K562 (cell line): ENCODE data around the gene SPATA2L. TPM values are rescaled to one million over a fixed set of nuclear protein-coding genes. Genes with fewer than 3 reads are reported as not detected.

Experiments used
- ATF1 ChIP-seq, 2 experiments: fragments of 450-650 bp in 1 of 2; IDR thresholded peaks; 2 replicates each; pipeline ENCODE4 v1.6.1; 2016; ENCODE audit warnings: missing compliant biosample characterization in 1 of 2, missing genetic modification characterization in 1 of 2
- ETV5 ChIP-seq: sonication (generic); formaldehyde crosslinking; IDR thresholded peaks from 2 replicates; pipeline ENCODE4 v1.4.0; 2020; ENCODE audit warnings: low read depth, mild to moderate bottlenecking, missing genetic modification reagents
- GABPA ChIP-seq: fragments of 200-800 bp; sonication (Bioruptor generic); conservative IDR thresholded peaks from 2 replicates; pipeline ENCODE4 v1.6.1; 2016; ENCODE audit warnings: low read depth, missing genetic modification characterization, missing compliant biosample characterization
- HMGN3 ChIP-seq: IDR thresholded peaks from 2 replicates; pipeline ENCODE4 v1.6.1; 2011; ENCODE audit warnings: borderline replicate concordance, low read depth, mild to moderate bottlenecking, mixed read lengths, low read length; ENCODE audit not compliant: insufficient read length; ENCODE audit errors: extremely low read depth
- KDM5B ChIP-seq: fragments of 200-600 bp; sonication (generic); IDR thresholded peaks from 2 replicates; pipeline ENCODE4 v1.6.1; 2012; ENCODE audit warnings: low read depth, mild to moderate bottlenecking, moderate library complexity, low read length, control low read depth, inconsistent platforms; ENCODE audit not compliant: insufficient replicate concordance
- MXI1 ChIP-seq: IDR thresholded peaks from 2 replicates; pipeline ENCODE4 v1.6.1; 2011; ENCODE audit warnings: low read depth, mild to moderate bottlenecking, improper control_type of control experiment, low read length
- POLR2AphosphoS5 ChIP-seq: IDR thresholded peaks from 2 replicates; pipeline ENCODE4 v1.6.1; 2011; ENCODE audit warnings: mild to moderate bottlenecking, low read depth, low read length, moderate library complexity; ENCODE audit not compliant: control insufficient read depth, insufficient read depth
- POLR2G ChIP-seq: fragments of 200-400 bp; formaldehyde crosslinking; IDR thresholded peaks from 2 replicates; pipeline ENCODE4 v1.6.1; 2017; ENCODE audit warnings: low read depth, mild to moderate bottlenecking, antibody characterized with exemption, low read length, moderate library complexity
- RCOR1 ChIP-seq, 2 experiments: IDR thresholded peaks; 2 replicates each; pipeline ENCODE4 v1.6.1; 2012; ENCODE audit warnings: low read depth in 2 of 2, low read length in 2 of 2, borderline replicate concordance in 1 of 2, improper control_type of control experiment in 1 of 2
- TAF1 ChIP-seq: IDR thresholded peaks from 2 replicates; pipeline ENCODE4 v1.6.1; 2011; ENCODE audit warnings: mild to moderate bottlenecking, low read length, moderate library complexity; ENCODE audit not compliant: insufficient read depth, control insufficient read depth, severe bottlenecking; ENCODE audit errors: extremely low read depth
- TBP ChIP-seq: optimal IDR thresholded peaks from 2 replicates; pipeline ENCODE3; 2011; ENCODE audit warnings: low read depth, low read length, improper control_type of control experiment
- ZFX ChIP-seq: sonication (generic); formaldehyde crosslinking; IDR thresholded peaks from 2 replicates; pipeline ENCODE4 v1.8.0; 2022; ENCODE audit warnings: mild to moderate bottlenecking, missing genetic modification reagents, moderate library complexity
- ZNF12 ChIP-seq: sonication (generic); formaldehyde crosslinking; IDR thresholded peaks from 2 replicates; pipeline ENCODE4 v1.4.0; 2020; ENCODE audit warnings: mild to moderate bottlenecking, missing genetic modification reagents
- polyA plus RNA-seq, 8 experiments: library from polyadenylated mRNA; depleted of rRNA in 4 of 8; stranded (reverse) in 5 of 8; unstranded in 3 of 8; fragments of >200 nt; fragmentation: Nextera tagmentation in 2 of 8; fragmentation: Illumina TruSeq in 1 of 8; extraction: Ambion mirVana in 2 of 8; extraction: Trizol in 1 of 8; gene quantifications; 2 replicates each; pipeline versions ENCODE4 v1.2.1 to v1.2.3, GENCODE V29; 2011 to 2014; ENCODE audit warnings: inconsistent platforms in 1 of 8, missing spikeins in 1 of 8
- total RNA-seq, 7 experiments: library from RNA; depleted of rRNA in 6 of 7; stranded (reverse); fragments of >200 nt in 6 of 7; fragmentation: Illumina TruSeq in 2 of 7; extraction: Trizol in 2 of 7; gene quantifications; 2 replicates each; pipeline versions ENCODE4 v1.2.1 to v1.2.3, GENCODE V29; 2011 to 2021; ENCODE audit warnings: low replicate concordance in 1 of 7
- TF ChIP-seq, protein P1 (sequence below): fragments of 450-650 bp; IDR thresholded peaks from 2 replicates; pipeline ENCODE4 v1.7.1; 2018; ENCODE audit warnings: mild to moderate bottlenecking, low read depth; ENCODE audit not compliant: partially characterized antibody
- TF ChIP-seq, protein P2 (sequence below), 2 experiments: fragments of 200-800 bp in 1 of 2; sonication (Bioruptor generic) in 1 of 2; sonication (generic) in 1 of 2; formaldehyde crosslinking in 1 of 2; IDR thresholded peaks in 1 of 2; conservative IDR thresholded peaks in 1 of 2; 2 replicates each; pipeline versions ENCODE4 v1.5.0 to v1.6.1; 2016 to 2020; ENCODE audit warnings: missing compliant biosample characterization in 1 of 2, missing genetic modification characterization in 1 of 2, missing genetic modification reagents in 1 of 2
- TF ChIP-seq, protein P3 (sequence below): sonication (generic); formaldehyde crosslinking; IDR thresholded peaks from 2 replicates; pipeline ENCODE4 v1.8.0; 2023; ENCODE audit warnings: mild to moderate bottlenecking, missing genetic modification reagents

SPATA2L gene
- total and polyA plus RNA-seq, 9 of the 15 experiments (the other 6 are each of a cell fraction or from before 2014, with no cell fraction given): 0.13 to 19.2 (median 4.8) TPM; not detected in 1

- TF ChIP-seq, protein P1, sequence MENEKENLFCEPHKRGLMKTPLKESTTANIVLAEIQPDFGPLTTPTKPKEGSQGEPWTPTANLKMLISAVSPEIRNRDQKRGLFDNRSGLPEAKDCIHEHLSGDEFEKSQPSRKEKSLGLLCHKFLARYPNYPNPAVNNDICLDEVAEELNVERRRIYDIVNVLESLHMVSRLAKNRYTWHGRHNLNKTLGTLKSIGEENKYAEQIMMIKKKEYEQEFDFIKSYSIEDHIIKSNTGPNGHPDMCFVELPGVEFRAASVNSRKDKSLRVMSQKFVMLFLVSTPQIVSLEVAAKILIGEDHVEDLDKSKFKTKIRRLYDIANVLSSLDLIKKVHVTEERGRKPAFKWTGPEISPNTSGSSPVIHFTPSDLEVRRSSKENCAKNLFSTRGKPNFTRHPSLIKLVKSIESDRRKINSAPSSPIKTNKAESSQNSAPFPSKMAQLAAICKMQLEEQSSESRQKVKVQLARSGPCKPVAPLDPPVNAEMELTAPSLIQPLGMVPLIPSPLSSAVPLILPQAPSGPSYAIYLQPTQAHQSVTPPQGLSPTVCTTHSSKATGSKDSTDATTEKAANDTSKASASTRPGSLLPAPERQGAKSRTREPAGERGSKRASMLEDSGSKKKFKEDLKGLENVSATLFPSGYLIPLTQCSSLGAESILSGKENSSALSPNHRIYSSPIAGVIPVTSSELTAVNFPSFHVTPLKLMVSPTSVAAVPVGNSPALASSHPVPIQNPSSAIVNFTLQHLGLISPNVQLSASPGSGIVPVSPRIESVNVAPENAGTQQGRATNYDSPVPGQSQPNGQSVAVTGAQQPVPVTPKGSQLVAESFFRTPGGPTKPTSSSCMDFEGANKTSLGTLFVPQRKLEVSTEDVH: no peak
- TF ChIP-seq RCOR1 (IDR thresholded peaks at IDR 0.05; ENCODE audit: borderline replicate concordance in 1 of 2, low read depth in 2 of 2, low read length in 2 of 2): peak in 1 of 2 experiments; percentile 33; a peak in 1 of 4 replicates
- 0 out of 2 replicates have a peak, but pooled peaks have one; percentile 30 for TF ChIP-seq MXI1
- TF ChIP-seq GABPA (tag): peak; percentile 81
- peak; percentile 65; the same call in 1 of the 2 replicates for TF ChIP-seq ETV5 (CRISPR knock-in tag)
- peak; percentile 60 for TF ChIP-seq POLR2AphosphoS5
- TF ChIP-seq ZFX (CRISPR knock-in tag): peak; percentile 53
- no peak for TF ChIP-seq ATF1 (CRISPR knock-in tag; IDR thresholded peaks at IDR 0.05)
- TF ChIP-seq ATF1 (tag; IDR thresholded peaks at IDR 0.05): peak; percentile 62
- TF ChIP-seq POLR2G: peak; percentile 87
- peak; percentile 42 for TF ChIP-seq TBP
- peak; percentile 41 for TF ChIP-seq KDM5B
- peak; percentile 66 for TF ChIP-seq TAF1
- TF ChIP-seq, protein P2, sequence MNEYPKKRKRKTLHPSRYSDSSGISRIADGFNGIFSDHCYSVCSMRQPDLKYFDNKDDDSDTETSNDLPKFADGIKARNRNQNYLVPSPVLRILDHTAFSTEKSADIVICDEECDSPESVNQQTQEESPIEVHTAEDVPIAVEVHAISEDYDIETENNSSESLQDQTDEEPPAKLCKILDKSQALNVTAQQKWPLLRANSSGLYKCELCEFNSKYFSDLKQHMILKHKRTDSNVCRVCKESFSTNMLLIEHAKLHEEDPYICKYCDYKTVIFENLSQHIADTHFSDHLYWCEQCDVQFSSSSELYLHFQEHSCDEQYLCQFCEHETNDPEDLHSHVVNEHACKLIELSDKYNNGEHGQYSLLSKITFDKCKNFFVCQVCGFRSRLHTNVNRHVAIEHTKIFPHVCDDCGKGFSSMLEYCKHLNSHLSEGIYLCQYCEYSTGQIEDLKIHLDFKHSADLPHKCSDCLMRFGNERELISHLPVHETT (CRISPR knock-in tag; conservative IDR thresholded peaks at IDR 0.05 in 1 of 2, IDR thresholded peaks at IDR 0.05 in 1 of 2): peak in 1 of 2 experiments; percentile 63; a peak in 2 of 4 replicates
- TF ChIP-seq ZNF12 (CRISPR knock-in tag): no peak
- TF ChIP-seq HMGN3: peak; percentile 17
- TF ChIP-seq, protein P3, sequence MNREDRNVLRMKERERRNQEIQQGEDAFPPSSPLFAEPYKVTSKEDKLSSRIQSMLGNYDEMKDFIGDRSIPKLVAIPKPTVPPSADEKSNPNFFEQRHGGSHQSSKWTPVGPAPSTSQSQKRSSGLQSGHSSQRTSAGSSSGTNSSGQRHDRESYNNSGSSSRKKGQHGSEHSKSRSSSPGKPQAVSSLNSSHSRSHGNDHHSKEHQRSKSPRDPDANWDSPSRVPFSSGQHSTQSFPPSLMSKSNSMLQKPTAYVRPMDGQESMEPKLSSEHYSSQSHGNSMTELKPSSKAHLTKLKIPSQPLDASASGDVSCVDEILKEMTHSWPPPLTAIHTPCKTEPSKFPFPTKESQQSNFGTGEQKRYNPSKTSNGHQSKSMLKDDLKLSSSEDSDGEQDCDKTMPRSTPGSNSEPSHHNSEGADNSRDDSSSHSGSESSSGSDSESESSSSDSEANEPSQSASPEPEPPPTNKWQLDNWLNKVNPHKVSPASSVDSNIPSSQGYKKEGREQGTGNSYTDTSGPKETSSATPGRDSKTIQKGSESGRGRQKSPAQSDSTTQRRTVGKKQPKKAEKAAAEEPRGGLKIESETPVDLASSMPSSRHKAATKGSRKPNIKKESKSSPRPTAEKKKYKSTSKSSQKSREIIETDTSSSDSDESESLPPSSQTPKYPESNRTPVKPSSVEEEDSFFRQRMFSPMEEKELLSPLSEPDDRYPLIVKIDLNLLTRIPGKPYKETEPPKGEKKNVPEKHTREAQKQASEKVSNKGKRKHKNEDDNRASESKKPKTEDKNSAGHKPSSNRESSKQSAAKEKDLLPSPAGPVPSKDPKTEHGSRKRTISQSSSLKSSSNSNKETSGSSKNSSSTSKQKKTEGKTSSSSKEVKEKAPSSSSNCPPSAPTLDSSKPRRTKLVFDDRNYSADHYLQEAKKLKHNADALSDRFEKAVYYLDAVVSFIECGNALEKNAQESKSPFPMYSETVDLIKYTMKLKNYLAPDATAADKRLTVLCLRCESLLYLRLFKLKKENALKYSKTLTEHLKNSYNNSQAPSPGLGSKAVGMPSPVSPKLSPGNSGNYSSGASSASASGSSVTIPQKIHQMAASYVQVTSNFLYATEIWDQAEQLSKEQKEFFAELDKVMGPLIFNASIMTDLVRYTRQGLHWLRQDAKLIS: no peak
These were observed at the start of gene SPATA2L (continued) for GRCh38 chr16:89701425-89702406.
